ENCODE results near the gene SEZ6.

GRCh38 chr17:28969706-28970393, 36.0 kb downstream of the SEZ6 start:
- TF ChIP-seq, protein P1, sequence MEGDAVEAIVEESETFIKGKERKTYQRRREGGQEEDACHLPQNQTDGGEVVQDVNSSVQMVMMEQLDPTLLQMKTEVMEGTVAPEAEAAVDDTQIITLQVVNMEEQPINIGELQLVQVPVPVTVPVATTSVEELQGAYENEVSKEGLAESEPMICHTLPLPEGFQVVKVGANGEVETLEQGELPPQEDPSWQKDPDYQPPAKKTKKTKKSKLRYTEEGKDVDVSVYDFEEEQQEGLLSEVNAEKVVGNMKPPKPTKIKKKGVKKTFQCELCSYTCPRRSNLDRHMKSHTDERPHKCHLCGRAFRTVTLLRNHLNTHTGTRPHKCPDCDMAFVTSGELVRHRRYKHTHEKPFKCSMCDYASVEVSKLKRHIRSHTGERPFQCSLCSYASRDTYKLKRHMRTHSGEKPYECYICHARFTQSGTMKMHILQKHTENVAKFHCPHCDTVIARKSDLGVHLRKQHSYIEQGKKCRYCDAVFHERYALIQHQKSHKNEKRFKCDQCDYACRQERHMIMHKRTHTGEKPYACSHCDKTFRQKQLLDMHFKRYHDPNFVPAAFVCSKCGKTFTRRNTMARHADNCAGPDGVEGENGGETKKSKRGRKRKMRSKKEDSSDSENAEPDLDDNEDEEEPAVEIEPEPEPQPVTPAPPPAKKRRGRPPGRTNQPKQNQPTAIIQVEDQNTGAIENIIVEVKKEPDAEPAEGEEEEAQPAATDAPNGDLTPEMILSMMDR (conservative IDR thresholded peaks at IDR 0.05 in 1 of 2, IDR thresholded peaks at IDR 0.05 in 1 of 2; ENCODE audit: low read depth in 1 of 2, low read length in 2 of 2) = no peak
- TF ChIP-seq EZH2 (IDR thresholded peaks at IDR 0.05; ENCODE audit: low read length, missing control alignments) = no peak
